GM12878 (cell line): ENCODE data around the gene LHCGR. TPM values are rescaled to one million over a fixed set of nuclear protein-coding genes. Genes with fewer than 3 reads are reported as not detected.

Experiments
- ATAC-seq: fragments of 200-7000 bp; cut with Tn5 transposase; 3 replicates; pipeline ENCODE4 v1.9.1; 2020; ENCODE audit warnings: mild to moderate bottlenecking, moderate library complexity
- BruUV-seq: library from RNA; stranded (reverse); fragments of 400-500 nt; replicated peaks from 2 replicates; lab custom pipeline; 2021; lab: Mats Ljungman, UMichigan
- CTCF ChIA-PET: fragments of 300-600 bp; sonication (Branson Sonifier 250); formaldehyde crosslinking; extraction: SDS; loops from one replicate; lab custom pipeline; 2021; ENCODE audit warnings: inconsistent platforms; lab: Yijun Ruan, JAX
- POLR2A ChIA-PET: fragments of 350-600 bp; formaldehyde crosslinking; extraction: SDS; loops from one replicate; lab custom pipeline; 2021; ENCODE audit warnings: inconsistent platforms; lab: Charles Lee
- RAD21 ChIA-PET: fragments of 300-600 bp; sonication (Branson Sonifier 250); formaldehyde crosslinking; loops from one replicate; lab custom pipeline; 2023; ENCODE audit warnings: antibody characterized with exemption; ENCODE audit not compliant: unreplicated experiment; lab: Charles Lee
- SMC1A ChIA-PET: fragments of 300-600 bp; sonication (Branson Sonifier 250); formaldehyde crosslinking; loops from one replicate; lab custom pipeline; 2023; ENCODE audit not compliant: unreplicated experiment, uncharacterized antibody; lab: Charles Lee
- DNase-seq: peaks from one replicate; pipeline ENCODE4 v3.0.0-alpha.2; 2011; ENCODE audit warnings: low read depth, low spot score
- FAIRE-seq: peaks from 3 replicates; lab custom pipeline; 2011; peaks lifted over from hg19 to GRCh38; lab: Jason Lieb, UNC
- H2AFZ ChIP-seq: 2 replicates; pipeline ENCODE4 v1.6.0; 2011; ENCODE audit warnings: low read depth, low read length, control low read depth; ENCODE audit not compliant: control insufficient read depth
- H3K27ac ChIP-seq: 2 replicates; pipeline ENCODE4 v1.5.1; 2011; ENCODE audit warnings: control low read depth; ENCODE audit not compliant: control insufficient read depth, insufficient read depth
- H3K27me3 ChIP-seq, 2 experiments: replicated peaks in 1 of 2; 2 replicates each; pipeline versions ENCODE4 v1.6.0 to v1.6.1; 2011; ENCODE audit warnings: low read length in 1 of 2; ENCODE audit not compliant: control insufficient read depth in 2 of 2, insufficient read depth in 2 of 2
- H3K36me3 ChIP-seq, 2 experiments: 2 replicates each; pipeline ENCODE4 v1.5.1; 2011; ENCODE audit warnings: low read length in 1 of 2; ENCODE audit not compliant: control insufficient read depth in 2 of 2, insufficient read depth in 2 of 2
- H3K4me1 ChIP-seq: 2 replicates; pipeline ENCODE4 v1.6.1; 2011; ENCODE audit warnings: mild to moderate bottlenecking, low read length, moderate library complexity, mixed read lengths; ENCODE audit not compliant: control insufficient read depth, insufficient read depth
- H3K4me2 ChIP-seq: 2 replicates; pipeline ENCODE4 v1.6.0; 2011; ENCODE audit warnings: control low read depth; ENCODE audit not compliant: control insufficient read depth, insufficient read depth
- H3K4me3 ChIP-seq: fragments of 200-600 bp; sonication (generic); 2 replicates; pipeline ENCODE4 v1.5.1; 2016
- H3K79me2 ChIP-seq: 2 replicates; pipeline ENCODE4 v1.6.0; 2011; ENCODE audit warnings: low read length; ENCODE audit not compliant: control insufficient read depth, insufficient read depth
- H3K9ac ChIP-seq: 2 replicates; pipeline ENCODE4 v1.8.0; 2011; ENCODE audit warnings: low read length, control low read depth, mixed read lengths; ENCODE audit not compliant: control insufficient read depth, insufficient read depth
- H3K9me3 ChIP-seq: replicated peaks from 3 replicates; pipeline ENCODE4 v1.5.1; 2011; ENCODE audit warnings: mild to moderate bottlenecking, low read length; ENCODE audit not compliant: control insufficient read depth, insufficient read depth
- H4K20me1 ChIP-seq: 2 replicates; pipeline ENCODE4 v1.6.0; 2011; ENCODE audit not compliant: control insufficient read depth, insufficient read depth
- ASH2L ChIP-seq: fragments of 300-600, 200-600 bp; sonication (generic); IDR thresholded peaks from 2 replicates; pipeline ENCODE4 v1.6.1; 2017; ENCODE audit warnings: low read depth, mild to moderate bottlenecking, borderline replicate concordance
- ATF2 ChIP-seq: IDR thresholded peaks from 2 replicates; pipeline ENCODE4 v1.6.1; 2012; ENCODE audit warnings: low read length, inconsistent platforms
- BCLAF1 ChIP-seq: fragments of 450-650 bp; IDR thresholded peaks from 2 replicates; pipeline ENCODE4 v1.6.1; 2017; ENCODE audit warnings: antibody characterized with exemption, mild to moderate bottlenecking, moderate library complexity
- CEBPB ChIP-seq, 2 experiments: fragments of 150-350 bp in 1 of 2; IDR thresholded peaks; 2 replicates each; pipeline ENCODE4 v1.6.1; 2012 to 2014; ENCODE audit warnings: low read depth in 2 of 2, low read length in 2 of 2, borderline replicate concordance in 1 of 2, inconsistent platforms in 1 of 2
- CEBPZ ChIP-seq: fragments of 150-350 bp; IDR thresholded peaks from 2 replicates; pipeline ENCODE4 v1.6.1; 2016; ENCODE audit warnings: low read depth, low read length
- CHD2 ChIP-seq: IDR thresholded peaks from 2 replicates; pipeline ENCODE4 v1.6.1; 2011; ENCODE audit warnings: low read depth, low read length, improper control_type of control experiment, borderline replicate concordance
- DPF2 ChIP-seq: fragments of 450-650 bp; IDR thresholded peaks from 2 replicates; pipeline ENCODE4 v1.6.1; 2017; ENCODE audit warnings: mild to moderate bottlenecking
- in situ Hi-C: fragments of 300-500 bp; cut with MboI; formaldehyde crosslinking; loops from 9 replicates; pipeline ENCODE4 v1.14.3; 2018; ENCODE audit warnings: mixed read lengths
- intact Hi-C: fragments of 100-400 bp; cut with micrococcal nuclease; formaldehyde crosslinking; loops from one replicate; pipeline ENCODE4 v1.14.2; 2022; ENCODE audit not compliant: unreplicated experiment
- polyA plus RNA-seq, 11 experiments: library from polyadenylated mRNA; depleted of rRNA in 4 of 11; unstranded in 6 of 11; stranded (reverse) in 5 of 11; fragments of >200 nt; fragmentation: Nextera tagmentation in 4 of 11; fragmentation: Illumina TruSeq in 1 of 11; extraction: Ambion mirVana in 4 of 11; extraction: Trizol in 1 of 11; gene quantifications; 1 replicate in 1 of 11; 2 replicates in 10 of 11; pipeline versions ENCODE4 v1.2.1 to v1.2.3, GENCODE V29; 2011 to 2016; ENCODE audit warnings: inconsistent platforms in 2 of 11, missing spikeins in 2 of 11, low read depth in 1 of 11
- total RNA-seq, 4 experiments: library from RNA; depleted of rRNA in 3 of 4; stranded (reverse); fragments of >200 nt in 3 of 4; fragmentation: Illumina TruSeq in 1 of 4; extraction: Trizol in 1 of 4; gene quantifications; 2 replicates each; pipeline versions ENCODE4 v1.2.1 to v1.2.3, GENCODE V29; 2013 to 2021

The LHCGR gene
- total and polyA plus RNA-seq, 10 of the 15 experiments (the other 5 are each of a cell fraction or from before 2014, with no cell fraction given), result 0.02 to 1.9 (median 0.13) TPM; not detected in 5

- no peaks in the 10 kb centered on the region for H4K20me1 ChIP-seq
- intact Hi-C loops (no loop called here), in situ Hi-C loops (no loop called here)
- ChIA-PET SMC1A (no interaction called here), RAD21 (no interaction called here), CTCF (no interaction called here), POLR2A (no interaction called here)
- no TSS peak for BruUV-seq
- FAIRE-seq (no peak), DNase-seq (no peak), ATAC-seq (no peak)
- no peak overlapping the region for H3K4me2 ChIP-seq
- H3K27ac ChIP-seq, result no peak overlapping the region
- H3K4me1 ChIP-seq, result no peaks in the 10 kb centered on the region
- no peak overlapping the region for H2AFZ ChIP-seq
- H3K36me3 ChIP-seq, result no peaks in the 10 kb centered on the region
- H3K79me2 ChIP-seq, result no peaks in the 10 kb centered on the region
- H3K9ac ChIP-seq, result no peak overlapping the region
- H3K9me3 ChIP-seq, result no peaks in the 10 kb centered on the region
- no peak for TF ChIP-seq DPF2
- no peak for TF ChIP-seq CEBPZ
- TF ChIP-seq CHD2, result no peak
- no peak for TF ChIP-seq BCLAF1
- TF ChIP-seq ASH2L, result no peak
- TF ChIP-seq ATF2, result no peak
- no peak for TF ChIP-seq CEBPB (IDR thresholded peaks at IDR 0.05; ENCODE audit: borderline replicate concordance in 1 of 2, low read depth in 2 of 2, low read length in 2 of 2)
- no peaks in the 10 kb centered on the region; a peak in 1 of 4 replicates for H3K27me3 ChIP-seq
- no peak overlapping the region for H3K4me3 ChIP-seq
These were observed 32.4 kb downstream of the LHCGR start for GRCh38 chr2:48723129-48723528.
